ENCODE data around the gene LPP.

- TF ChIP-seq GATA3 (IDR thresholded peaks at IDR 0.05; ENCODE audit: low read depth, low read length), result no peak
- TF ChIP-seq GATA2 (IDR thresholded peaks at IDR 0.05; ENCODE audit: low read depth, low read length), result no peak
Observed at GRCh38 chr3:188319569-188319968, 165.6 kb downstream of the LPP start.

Data from SH-SY5Y (cell line).